OCI-LY3 (cell line): ENCODE measurements around the gene CNTFR.
A peak's percentile ranks its signal among the peaks of the same experiment; 100 is the strongest.

ENCODE experiments used
- H2AFZ ChIP-seq: fragments of 200-600, 300-600 bp; shearing (Covaris generic); 2 replicates; pipeline ENCODE4 v1.6.0; 2014; ENCODE audit warnings: antibody characterized with exemption, low read depth, low read length
- H3K27ac ChIP-seq: fragments of 200-600, 300-600 bp; sonication (generic); 2 replicates; pipeline ENCODE4 v1.5.1; 2014; ENCODE audit warnings: mild to moderate bottlenecking, low read length, moderate library complexity, mixed read lengths
- H3K27me3 ChIP-seq: fragments of 200-600, 300-600 bp; sonication (generic); 2 replicates; pipeline ENCODE4 v1.6.1; 2014; ENCODE audit warnings: low read depth, low read length, mixed read lengths
- H3K36me3 ChIP-seq: fragments of 200-600, 300-600 bp; sonication (generic); replicated peaks from 2 replicates; pipeline ENCODE3; 2014; ENCODE audit warnings: low read depth, low read length, mixed read lengths
- H3K4me1 ChIP-seq: fragments of 300-600, 200-600 bp; sonication (generic); 2 replicates; pipeline ENCODE4 v1.6.1; 2014; ENCODE audit warnings: low read length, mixed read lengths
- H3K4me2 ChIP-seq: fragments of 200-600, 300-600 bp; sonication (generic); 2 replicates; pipeline ENCODE4 v1.6.1; 2014; ENCODE audit warnings: low read length, mixed read lengths
- H3K4me3 ChIP-seq: fragments of 300-600, 200-600 bp; sonication (generic); 2 replicates; pipeline ENCODE4 v1.5.1; 2014; ENCODE audit warnings: antibody characterized with exemption, mild to moderate bottlenecking, low read length, moderate library complexity
- H3K79me2 ChIP-seq: fragments of 300-600, 200-600 bp; shearing (Covaris generic); 2 replicates; pipeline ENCODE4 v1.6.1; 2014; ENCODE audit warnings: mild to moderate bottlenecking, low read length, mixed read lengths
- H3K9ac ChIP-seq: fragments of 300-600, 200-600 bp; shearing (Covaris generic); 2 replicates; pipeline ENCODE4 v1.6.0; 2014; ENCODE audit warnings: mild to moderate bottlenecking, low read length, moderate library complexity
- H3K9me3 ChIP-seq: fragments of 200-600, 300-600 bp; shearing (Covaris generic); 2 replicates; pipeline ENCODE4 v1.6.1; 2014; ENCODE audit warnings: low read length, mixed read lengths; ENCODE audit not compliant: insufficient read depth
- H4K20me1 ChIP-seq: fragments of 200-600, 300-600 bp; sonication (generic); 2 replicates; pipeline ENCODE4 v1.6.1; 2016; ENCODE audit warnings: low read length, mixed read lengths; ENCODE audit not compliant: insufficient read depth
- EZH2phosphoT487 ChIP-seq: fragments of 200-600 bp; shearing (Covaris generic); IDR thresholded peaks from 2 replicates; pipeline ENCODE4 v1.6.1; 2018; ENCODE audit warnings: antibody characterized with exemption, mixed run types, low read depth
- TF ChIP-seq, protein P1 (sequence below): fragments of 200-600, 300-600 bp; sonication (generic); IDR thresholded peaks from 2 replicates; pipeline ENCODE4 v1.5.1; 2014; ENCODE audit warnings: antibody characterized with exemption, low read length, low read depth

CNTFR gene

DNA sequence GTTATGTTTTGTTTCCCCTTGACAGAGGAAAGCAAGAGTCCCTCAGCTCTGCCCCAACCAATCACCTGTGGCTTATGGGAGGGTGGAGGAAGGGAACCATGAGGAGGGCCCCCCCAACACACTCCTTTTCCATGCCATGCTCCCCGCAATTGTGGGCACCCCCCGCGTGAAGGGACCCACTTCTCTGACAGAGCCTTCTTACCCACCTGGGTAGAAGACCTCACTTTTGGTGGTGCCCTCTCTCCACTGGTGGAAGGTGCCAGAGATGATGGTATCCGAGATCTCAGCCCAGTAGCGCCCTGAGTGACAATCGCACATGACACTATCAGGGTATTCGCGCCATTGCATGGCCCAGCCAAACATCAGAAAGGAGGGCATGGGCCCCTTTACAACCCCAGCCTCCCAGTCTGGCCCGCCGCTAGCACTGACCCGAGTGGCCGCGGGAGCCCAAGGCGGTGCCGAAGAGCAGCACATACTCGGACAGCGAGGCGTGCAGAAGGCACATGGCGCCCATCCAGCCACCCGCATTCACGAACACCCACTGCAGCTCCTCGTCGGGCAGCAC lies 47.3 kb upstream of the CNTFR start:
- Histone ChIP-seq H3K27ac (peak overlapping the region; percentile 42), H3K4me1 (peaks cover 12% of the 10 kb centered on the region), H3K79me2 (peaks cover 28% of the 10 kb centered on the region), H3K27me3 (no peaks in the 10 kb centered on the region), H3K9ac (peak overlapping the region; percentile 83), H3K4me3 (peak overlapping the region; percentile 82), H2AFZ (no peak overlapping the region), H3K36me3 (peaks cover 13% of the 10 kb centered on the region), H3K9me3 (no peaks in the 10 kb centered on the region), H4K20me1 (no peaks in the 10 kb centered on the region), H3K4me2 (peak overlapping the region; percentile 94)
- TF ChIP-seq, protein P1, sequence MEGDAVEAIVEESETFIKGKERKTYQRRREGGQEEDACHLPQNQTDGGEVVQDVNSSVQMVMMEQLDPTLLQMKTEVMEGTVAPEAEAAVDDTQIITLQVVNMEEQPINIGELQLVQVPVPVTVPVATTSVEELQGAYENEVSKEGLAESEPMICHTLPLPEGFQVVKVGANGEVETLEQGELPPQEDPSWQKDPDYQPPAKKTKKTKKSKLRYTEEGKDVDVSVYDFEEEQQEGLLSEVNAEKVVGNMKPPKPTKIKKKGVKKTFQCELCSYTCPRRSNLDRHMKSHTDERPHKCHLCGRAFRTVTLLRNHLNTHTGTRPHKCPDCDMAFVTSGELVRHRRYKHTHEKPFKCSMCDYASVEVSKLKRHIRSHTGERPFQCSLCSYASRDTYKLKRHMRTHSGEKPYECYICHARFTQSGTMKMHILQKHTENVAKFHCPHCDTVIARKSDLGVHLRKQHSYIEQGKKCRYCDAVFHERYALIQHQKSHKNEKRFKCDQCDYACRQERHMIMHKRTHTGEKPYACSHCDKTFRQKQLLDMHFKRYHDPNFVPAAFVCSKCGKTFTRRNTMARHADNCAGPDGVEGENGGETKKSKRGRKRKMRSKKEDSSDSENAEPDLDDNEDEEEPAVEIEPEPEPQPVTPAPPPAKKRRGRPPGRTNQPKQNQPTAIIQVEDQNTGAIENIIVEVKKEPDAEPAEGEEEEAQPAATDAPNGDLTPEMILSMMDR = no peak
- TF ChIP-seq EZH2phosphoT487 = no peak

DNA sequence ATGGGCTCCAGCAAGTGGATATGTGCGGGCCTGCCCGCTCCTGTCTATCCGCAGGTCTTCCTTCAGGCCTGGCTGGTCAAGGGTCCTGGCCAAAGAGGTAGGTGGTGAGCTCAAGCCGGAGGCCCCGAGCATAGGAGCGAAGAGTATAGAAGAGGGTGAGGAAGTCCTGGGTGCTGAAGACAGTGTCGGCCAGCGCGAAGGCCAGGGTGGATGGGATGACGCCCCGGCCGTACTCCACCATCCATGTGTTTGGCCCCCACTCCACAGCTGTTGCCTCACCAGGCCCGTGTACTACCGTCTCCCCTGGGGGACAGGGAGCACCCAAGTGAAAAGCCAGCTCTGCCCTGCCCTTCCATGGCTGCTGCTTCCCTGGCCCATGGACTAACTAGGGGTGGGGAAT lies 46.0 kb upstream of the CNTFR start:
- Histone ChIP-seq H3K79me2 (peaks cover 28% of the 10 kb centered on the region), H3K4me2 (peak overlapping the region; percentile 31), H3K4me1 (peaks cover 12% of the 10 kb centered on the region), H3K4me3 (no peak overlapping the region), H3K9ac (no peak overlapping the region), H3K27ac (no peak overlapping the region), H4K20me1 (no peaks in the 10 kb centered on the region), H2AFZ (no peak overlapping the region), H3K9me3 (no peaks in the 10 kb centered on the region), H3K36me3 (peaks cover 13% of the 10 kb centered on the region), H3K27me3 (no peaks in the 10 kb centered on the region)
- TF ChIP-seq, protein P1 = no peak
- TF ChIP-seq EZH2phosphoT487 = no peak

DNA sequence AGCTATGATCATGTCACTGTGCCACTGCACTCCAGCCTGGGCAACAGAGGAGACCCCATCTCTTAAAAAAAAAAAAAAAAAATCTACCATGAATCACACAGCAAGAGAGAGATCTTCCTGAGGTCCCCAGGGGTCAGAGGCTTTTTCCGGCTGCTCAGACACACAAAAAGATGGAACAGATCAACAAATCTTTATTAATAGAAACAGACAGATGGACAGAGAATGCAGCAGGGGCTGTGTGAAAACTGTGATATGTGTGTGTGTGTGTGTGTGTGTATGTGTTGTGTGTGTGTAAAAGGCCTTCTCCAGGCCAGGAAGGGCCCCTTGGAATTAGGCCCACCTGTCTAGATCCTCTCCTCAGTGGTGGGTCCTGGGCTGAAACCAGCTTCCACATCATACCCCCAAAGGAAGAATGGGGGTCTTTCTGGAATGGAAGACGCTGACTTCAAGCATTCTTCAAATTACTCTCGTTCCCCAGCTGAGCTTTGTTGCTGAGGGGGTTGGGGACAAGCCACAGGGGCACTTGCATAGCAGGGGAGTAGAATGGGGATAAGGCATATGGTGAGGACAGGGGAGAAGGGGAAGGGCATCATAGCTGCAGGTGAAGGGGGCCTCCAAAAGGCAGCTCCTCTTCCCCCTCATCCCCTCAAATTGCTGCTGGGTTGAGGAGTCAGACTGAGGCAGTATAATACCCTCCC lies 45.2 kb upstream of the CNTFR start:
- Histone ChIP-seq H3K27ac (no peak overlapping the region), H3K79me2 (peaks cover 28% of the 10 kb centered on the region), H3K4me2 (no peak overlapping the region), H3K9me3 (no peaks in the 10 kb centered on the region), H2AFZ (no peak overlapping the region), H3K27me3 (peaks cover 2% of the 10 kb centered on the region), H3K4me3 (no peak overlapping the region), H3K36me3 (peaks cover 13% of the 10 kb centered on the region), H4K20me1 (no peaks in the 10 kb centered on the region), H3K4me1 (peaks cover 12% of the 10 kb centered on the region), H3K9ac (no peak overlapping the region)
- TF ChIP-seq, protein P1 = no peak
- TF ChIP-seq EZH2phosphoT487 = no peak

DNA sequence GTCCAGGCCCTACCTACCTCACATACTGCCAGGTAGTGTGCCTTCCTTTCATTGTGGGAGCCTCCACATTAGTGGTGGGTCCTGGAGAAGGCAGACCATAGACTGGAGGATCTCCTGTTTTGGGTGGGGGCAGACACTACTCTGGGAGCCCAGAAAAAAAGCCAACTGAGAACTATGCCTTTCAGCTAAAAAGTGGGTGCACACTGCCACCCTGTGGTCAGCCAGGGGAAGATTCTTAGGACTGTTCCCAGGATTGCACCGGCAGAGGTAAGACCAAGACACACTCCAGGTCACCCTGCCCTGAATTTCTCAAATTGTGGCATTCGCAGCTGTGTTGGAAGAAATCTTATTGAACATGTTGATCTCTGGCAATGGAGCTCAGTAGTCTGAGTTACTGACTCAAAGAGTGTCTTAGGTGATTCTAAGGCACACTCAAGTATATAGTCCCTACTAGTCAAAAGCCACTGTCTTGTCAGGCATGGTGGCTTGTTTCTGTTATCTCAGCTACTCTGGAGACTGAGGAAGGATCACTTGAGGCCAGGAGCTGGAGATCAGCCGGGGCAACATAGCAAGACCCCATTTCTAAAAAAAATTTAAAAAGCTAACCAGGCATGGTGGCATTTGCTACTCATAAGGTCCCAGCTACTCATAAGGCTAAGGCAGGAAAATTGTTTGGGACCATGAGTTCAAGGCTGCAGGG lies 44.5 kb upstream of the CNTFR start:
- no peak overlapping the region for H3K27ac ChIP-seq
- H3K36me3 ChIP-seq = peaks cover 13% of the 10 kb centered on the region
- H3K79me2 ChIP-seq = peaks cover 28% of the 10 kb centered on the region
- peaks cover 15% of the 10 kb centered on the region for H3K4me1 ChIP-seq
- peaks cover 9% of the 10 kb centered on the region for H3K27me3 ChIP-seq
- TF ChIP-seq, protein P1 = peak; percentile 87
- no peak for TF ChIP-seq EZH2phosphoT487
- no peak overlapping the region for H2AFZ ChIP-seq
- no peaks in the 10 kb centered on the region for H3K9me3 ChIP-seq
- H3K4me2 ChIP-seq = no peak overlapping the region
- H4K20me1 ChIP-seq = no peaks in the 10 kb centered on the region
- H3K9ac ChIP-seq = no peak overlapping the region
- no peak overlapping the region for H3K4me3 ChIP-seq
